Small intestine (tissue), 7 donors: Measurements from ENCODE around the gene POU2AF1. TPM values are rescaled to one million over a fixed set of nuclear protein-coding genes. Genes with fewer than 3 reads are reported as not detected.
A peak's percentile ranks its signal among the peaks of the same experiment; 100 is the strongest.

Source experiments
- DNase-seq, 2 donors: peaks; one replicate each; pipeline versions ENCODE4 v3.0.0 to v3.0.0-alpha.2; 2013
- FAIRE-seq: peaks from 2 replicates; lab custom pipeline; 2012; peaks lifted over from hg19 to GRCh38; lab: Jason Lieb, UNC
- H3K27ac ChIP-seq, 3 donors: one replicate each; pipeline ENCODE4 v1.5.1; 2013; ENCODE audit warnings: low read length in 2 of 3, mild to moderate bottlenecking in 2 of 3, control low read depth in 1 of 3, inconsistent platforms in 1 of 3, low read depth in 1 of 3, moderate library complexity in 1 of 3
- H3K27me3 ChIP-seq, 3 donors: one replicate each; pipeline ENCODE4 v1.6.1; 2013; ENCODE audit warnings: low read length in 3 of 3, inconsistent platforms in 1 of 3; ENCODE audit not compliant: control insufficient read depth in 3 of 3, insufficient read depth in 3 of 3
- H3K36me3 ChIP-seq, 3 donors: one replicate each; pipeline ENCODE4 v1.6.1; 2013; ENCODE audit warnings: low read length in 3 of 3, inconsistent platforms in 1 of 3, low read depth in 1 of 3, mild to moderate bottlenecking in 1 of 3, moderate library complexity in 1 of 3; ENCODE audit not compliant: control insufficient read depth in 3 of 3, insufficient read depth in 2 of 3
- H3K4me1 ChIP-seq, 3 donors: one replicate each; pipeline ENCODE4 v1.6.1; 2013; ENCODE audit warnings: low read length in 2 of 3, inconsistent platforms in 1 of 3, low read depth in 1 of 3, mild to moderate bottlenecking in 1 of 3, moderate library complexity in 1 of 3; ENCODE audit not compliant: control insufficient read depth in 3 of 3, insufficient read depth in 2 of 3
- H3K4me3 ChIP-seq, 3 donors: one replicate each; pipeline ENCODE4 v1.5.1; 2013; ENCODE audit warnings: low read length in 3 of 3, control low read depth in 1 of 3, inconsistent platforms in 1 of 3, low read depth in 1 of 3, mild to moderate bottlenecking in 1 of 3, moderate library complexity in 1 of 3
- H3K9me3 ChIP-seq, 2 donors: one replicate each; pipeline ENCODE4 v1.6.1; 2013; ENCODE audit warnings: low read depth in 1 of 2, low read length in 1 of 2; ENCODE audit not compliant: control insufficient read depth in 2 of 2, insufficient read depth in 1 of 2
- WGBS, 3 donors: extraction: QIAGEN DNeasy Blood & Tissue Kit; methylation state at CpG; one replicate each; pipeline ENCODE4 v1.1.7; 2013; 5-methylcytosine and 5-hydroxymethylcytosine counted together
- polyA plus RNA-seq, 4 donors: library from polyadenylated mRNA; stranded (reverse) in 3 of 4; unstranded in 1 of 4; fragments of 200-250 nt in 3 of 4; fragments of 120-200 nt in 1 of 4; gene quantifications; one replicate each; pipeline versions ENCODE4 v1.2.1 to v1.2.3, GENCODE V29; 2013
- donor health status: healthy with polysubstance abuse.
- donor health status: control.
- donor health status: control.
- donor health status: Bipolar disorder and iron deficiency.
- donor health status: healthy.

Gene POU2AF1
- polyA plus RNA-seq, 4 donors: 1.0 to 9.2 (median 3.4) TPM

DNA sequence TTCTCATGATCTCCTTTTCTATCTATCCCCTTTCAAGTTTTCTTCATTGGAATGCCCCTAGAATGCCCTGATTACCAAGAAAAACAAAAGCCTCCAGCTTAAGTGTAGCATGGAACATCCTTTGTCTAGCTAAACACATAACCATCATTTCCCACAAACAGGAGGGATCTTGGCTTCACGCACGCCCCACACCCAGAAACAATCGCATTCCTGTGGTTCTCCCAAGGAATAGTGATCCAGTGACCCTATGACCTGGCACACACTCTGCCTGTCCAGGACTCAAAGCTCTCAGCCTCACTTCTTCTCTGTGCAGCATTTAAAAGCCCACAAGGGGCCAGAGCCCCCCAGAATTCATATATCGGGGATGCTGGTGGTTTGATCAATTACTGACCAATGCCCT is 9.3 kb upstream of the POU2AF1 start:
- no peak overlapping the region for H3K27ac ChIP-seq
- H3K36me3 ChIP-seq: no peaks in the 10 kb centered on the region
- no peak for DNase-seq
- no peaks in the 10 kb centered on the region for H3K27me3 ChIP-seq
- H3K4me1 ChIP-seq: no peaks in the 10 kb centered on the region
- peaks cover 0 to 3% of the 10 kb centered on the region in 2 donors for H3K9me3 ChIP-seq
- no peak for FAIRE-seq
- H3K4me3 ChIP-seq: no peak overlapping the region
- 94 to 95% (median 95%) methylated on average over 4 of the region's 4 CpGs for WGBS, 3 donors

DNA sequence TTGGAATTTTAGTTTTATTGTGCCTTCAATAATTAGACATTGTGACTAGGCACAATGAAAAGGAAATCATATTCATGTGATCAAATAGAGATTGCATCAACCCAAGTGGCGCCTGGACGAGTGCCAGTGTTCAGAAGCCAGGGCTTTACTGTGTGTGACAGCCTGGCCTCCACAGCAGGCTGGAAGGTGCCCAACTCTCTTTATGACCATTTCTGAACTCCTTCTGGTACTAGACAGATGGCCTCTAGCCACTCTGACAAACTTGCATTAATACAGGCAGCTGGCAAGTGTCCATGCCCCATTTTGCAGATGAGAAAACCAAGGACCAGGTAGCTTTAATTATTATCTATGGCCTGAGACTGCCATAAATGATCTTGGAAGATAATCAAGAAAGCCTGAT is 8.3 kb upstream of the POU2AF1 start:
- Histone ChIP-seq H3K9me3 (peaks cover 0 to 3% of the 10 kb centered on the region in 2 donors), H3K27ac (peak overlapping the region in 1 of 3 donors; percentile 41), H3K27me3 (no peaks in the 10 kb centered on the region), H3K36me3 (no peaks in the 10 kb centered on the region), H3K4me1 (no peaks in the 10 kb centered on the region), H3K4me3 (no peak overlapping the region)
- FAIRE-seq: no peak
- 13 to 68% (median 33%) methylated on average over 2 of the region's 2 CpGs for WGBS, 3 donors
- DNase-seq: peak; percentile 36 to 90

GRCh38 chr11:111386611-111387150 is 7.6 kb upstream of the POU2AF1 start:
- Histone ChIP-seq H3K27ac (no peak overlapping the region), H3K9me3 (peaks cover 0 to 3% of the 10 kb centered on the region in 2 donors), H3K4me1 (no peaks in the 10 kb centered on the region), H3K4me3 (no peak overlapping the region), H3K36me3 (no peaks in the 10 kb centered on the region), H3K27me3 (no peaks in the 10 kb centered on the region)
- 60 to 89% (median 71%) methylated on average over 4 of the region's 4 CpGs for WGBS, 3 donors
- FAIRE-seq: no peak
- DNase-seq: no peak

DNA sequence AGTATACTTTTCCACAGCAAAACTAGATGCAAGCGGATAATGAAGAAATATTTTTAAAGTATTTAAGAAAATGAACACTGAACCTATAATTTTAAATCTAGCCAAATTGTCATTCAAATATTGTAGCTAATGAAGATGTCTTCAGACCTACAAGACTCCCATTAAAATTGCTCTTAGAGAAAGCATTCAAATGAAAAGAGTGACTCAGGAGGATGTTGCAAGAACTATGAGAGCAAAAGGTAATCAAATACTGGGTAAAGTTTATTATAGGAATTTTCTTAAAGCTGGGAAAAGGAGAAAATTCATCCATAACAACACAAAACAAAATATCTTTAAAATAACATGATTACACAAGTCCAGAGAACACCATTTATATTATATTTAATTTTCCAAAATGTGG is 5.4 kb upstream of the POU2AF1 start:
- no peaks in the 10 kb centered on the region for H3K36me3 ChIP-seq
- no peak overlapping the region for H3K4me3 ChIP-seq
- 92 to 100% (median 98%) methylated on average over 1 of the region's 1 CpG for WGBS, 3 donors
- H3K27ac ChIP-seq: no peak overlapping the region
- peaks cover 0 to 7% (median 0%) of the 10 kb centered on the region in 3 donors for H3K4me1 ChIP-seq
- DNase-seq (peak in 1 of 2 donors; percentile 28), FAIRE-seq (no peak)
- H3K9me3 ChIP-seq: peaks cover 0 to 3% of the 10 kb centered on the region in 2 donors
- no peaks in the 10 kb centered on the region for H3K27me3 ChIP-seq

- DNase-seq (no peak), FAIRE-seq (no peak)
- Histone ChIP-seq H3K27ac (no peak overlapping the region), H3K36me3 (no peaks in the 10 kb centered on the region), H3K4me1 (peaks cover 0 to 7% (median 0%) of the 10 kb centered on the region in 3 donors), H3K27me3 (no peaks in the 10 kb centered on the region), H3K4me3 (no peak overlapping the region), H3K9me3 (peaks cover 0 to 3% of the 10 kb centered on the region in 2 donors)
- 93 to 95% (median 94%) methylated on average over 2 of the region's 2 CpGs for WGBS, 3 donors
Measured at GRCh38 chr11:111382451-111382850, 3.4 kb upstream of the POU2AF1 start.

- Histone ChIP-seq H3K27me3 (no peaks in the 10 kb centered on the region), H3K9me3 (no peaks in the 10 kb centered on the region), H3K36me3 (no peaks in the 10 kb centered on the region), H3K4me3 (peak overlapping the region in 1 of 3 donors; percentile 9), H3K27ac (peak overlapping the region in 1 of 3 donors; percentile 67), H3K4me1 (peaks cover 0 to 11% (median 0%) of the 10 kb centered on the region in 3 donors)
- no peak for DNase-seq
- WGBS, 3 donors: 75 to 86% (median 79%) methylated on average over 14 of the region's 14 CpGs
- FAIRE-seq: no peak
Measured at GRCh38 chr11:111379602-111380136, 594 bp upstream of the POU2AF1 start.

GRCh38 chr11:111378185-111378860 is 752 bp downstream of the POU2AF1 start:
- Histone ChIP-seq H3K27ac (peak overlapping the region in 1 of 3 donors; percentile 61), H3K27me3 (no peaks in the 10 kb centered on the region), H3K9me3 (no peaks in the 10 kb centered on the region), H3K4me3 (peak overlapping the region in 1 of 3 donors; percentile 17), H3K4me1 (peaks cover 0 to 11% (median 0%) of the 10 kb centered on the region in 3 donors), H3K36me3 (no peaks in the 10 kb centered on the region)
- WGBS, 3 donors: 59 to 67% (median 61%) methylated on average over 8 of the region's 8 CpGs
- no peak for DNase-seq
- no peak for FAIRE-seq

GRCh38 chr11:111376181-111376871 is 2.7 kb downstream of the POU2AF1 start:
- no peak for FAIRE-seq
- 58 to 65% (median 59%) methylated on average over 3 of the region's 3 CpGs for WGBS, 3 donors
- H3K27ac ChIP-seq: peak overlapping the region in 2 of 3 donors; percentile 35 to 50

More at GRCh38 chr11:111376181-111376871, 2.7 kb downstream of the POU2AF1 start:
- DNase-seq: peak in 1 of 2 donors; percentile 56
- Histone ChIP-seq H3K36me3 (no peaks in the 10 kb centered on the region), H3K4me3 (no peak overlapping the region), H3K27me3 (no peaks in the 10 kb centered on the region), H3K9me3 (no peaks in the 10 kb centered on the region), H3K4me1 (peaks cover 0 to 11% (median 4%) of the 10 kb centered on the region in 3 donors)
